Rectal smooth muscle tissue (tissue), 1 donor: Measurements from ENCODE around the gene TIMM21.

Source experiments
- H3K27ac ChIP-seq: one replicate; pipeline ENCODE4 v1.7.0; 2013; ENCODE audit warnings: low read depth, low read length, inconsistent platforms
- H3K27me3 ChIP-seq: one replicate; pipeline ENCODE4 v1.7.0; 2013; ENCODE audit warnings: low read length; ENCODE audit not compliant: control insufficient read depth, insufficient read depth
- H3K36me3 ChIP-seq: one replicate; pipeline ENCODE4 v1.7.0; 2013; ENCODE audit warnings: low read length; ENCODE audit not compliant: control insufficient read depth, insufficient read depth
- H3K4me1 ChIP-seq: one replicate; pipeline ENCODE4 v1.7.0; 2013; ENCODE audit warnings: low read length; ENCODE audit not compliant: control insufficient read depth, insufficient read depth
- H3K4me3 ChIP-seq: one replicate; pipeline ENCODE4 v1.7.0; 2013; ENCODE audit warnings: low read length
- H3K9ac ChIP-seq: one replicate; pipeline ENCODE4 v1.7.0; 2013; ENCODE audit warnings: low read length

Gene TIMM21

GRCh38 chr18:74200780-74201179 is 52.5 kb downstream of the TIMM21 start:
- Histone ChIP-seq H3K27me3 (no peaks in the 10 kb centered on the region), H3K9ac (no peak overlapping the region), H3K4me1 (peaks cover 2% of the 10 kb centered on the region), H3K36me3 (no peaks in the 10 kb centered on the region), H3K4me3 (no peak overlapping the region), H3K27ac (no peak overlapping the region)

GRCh38 chr18:74203811-74204210 is 55.5 kb downstream of the TIMM21 start:
- H3K4me1 ChIP-seq = no peaks in the 10 kb centered on the region
- no peaks in the 10 kb centered on the region for H3K36me3 ChIP-seq
- H3K27ac ChIP-seq = no peak overlapping the region
- no peak overlapping the region for H3K4me3 ChIP-seq
- H3K9ac ChIP-seq = no peak overlapping the region
- no peaks in the 10 kb centered on the region for H3K27me3 ChIP-seq

GRCh38 chr18:74204526-74205152 is 56.3 kb downstream of the TIMM21 start:
- Histone ChIP-seq H3K27ac (no peak overlapping the region), H3K27me3 (no peaks in the 10 kb centered on the region), H3K9ac (no peak overlapping the region), H3K36me3 (no peaks in the 10 kb centered on the region), H3K4me1 (no peaks in the 10 kb centered on the region), H3K4me3 (no peak overlapping the region)
